Measurements from ENCODE around the gene GADD45GIP1. TPM values are rescaled to one million over a fixed set of nuclear protein-coding genes. Genes with fewer than 3 reads are reported as not detected.
A peak's percentile ranks its signal among the peaks of the same experiment; 100 is the strongest.

The GADD45GIP1 gene
- total RNA-seq, 2 experiments from 2014 or later = 31.2 to 32.6 TPM

DNA sequence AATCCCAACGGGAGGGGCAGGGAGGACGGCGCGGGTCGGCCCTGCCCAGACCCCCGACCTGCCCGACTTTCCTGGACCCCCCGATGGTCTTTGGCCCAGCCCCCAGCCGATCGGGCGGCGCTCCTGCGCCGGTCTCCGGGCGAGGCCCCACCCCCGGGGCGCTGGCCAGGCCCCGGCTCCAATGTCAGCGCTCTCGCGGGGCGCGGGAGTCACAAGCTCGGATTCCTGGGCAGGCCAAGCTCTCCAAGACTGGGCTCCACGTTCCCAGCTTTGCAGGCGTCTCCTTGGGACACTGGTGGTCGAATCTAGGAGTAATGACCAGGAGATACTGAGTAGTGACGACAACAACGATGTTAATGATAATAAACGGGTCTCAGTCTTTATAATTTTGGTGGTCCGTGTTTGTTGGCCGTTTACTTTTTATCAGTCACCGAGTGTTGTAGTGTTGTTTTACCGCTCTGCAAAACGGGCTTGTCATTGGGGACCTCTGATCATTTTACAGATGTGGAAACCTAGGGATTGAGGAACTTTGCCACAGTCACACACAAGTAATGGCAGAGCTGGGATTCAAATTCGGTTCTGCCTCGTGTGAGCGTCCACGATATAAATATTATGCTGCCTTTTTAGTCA lies 10.8 kb downstream of the GADD45GIP1 start:
- H3K9me3 Mint-ChIP-seq = no peaks in the 10 kb centered on the region
- H3K27ac Mint-ChIP-seq = peak overlapping the region; percentile 98
- H3K36me3 Mint-ChIP-seq = peaks cover 76% of the 10 kb centered on the region
- DNase-seq = peak; percentile 69
- ChIA-PET POLR2A (interaction anchor here (0.9 to 3.0 kb wide), 3 partner anchors 10 to 154 kb away, joined by 3 to 17 read pairs (median 3); partner anchors contain the start of genes FARSA, GADD45GIP1 and JUNB), CTCF (interaction anchor here (0.7 to 3.1 kb wide), 4 partner anchors 13 to 61 kb away, joined by 3 to 15 read pairs (median 4); partner anchors contain the start of gene FARSA)
- peak overlapping the region; percentile 85 for H3K4me3 Mint-ChIP-seq
- intact Hi-C loops (cut with micrococcal nuclease) = loop anchor here (1.0 kb wide), 1 partner anchor 8 kb away; the partner anchor contains the start of gene CALR
- peaks cover 1% of the 10 kb centered on the region for H3K27me3 Mint-ChIP-seq
- H3K4me1 Mint-ChIP-seq (ENCODE audit: low read depth) = peaks cover 46% of the 10 kb centered on the region

DNA sequence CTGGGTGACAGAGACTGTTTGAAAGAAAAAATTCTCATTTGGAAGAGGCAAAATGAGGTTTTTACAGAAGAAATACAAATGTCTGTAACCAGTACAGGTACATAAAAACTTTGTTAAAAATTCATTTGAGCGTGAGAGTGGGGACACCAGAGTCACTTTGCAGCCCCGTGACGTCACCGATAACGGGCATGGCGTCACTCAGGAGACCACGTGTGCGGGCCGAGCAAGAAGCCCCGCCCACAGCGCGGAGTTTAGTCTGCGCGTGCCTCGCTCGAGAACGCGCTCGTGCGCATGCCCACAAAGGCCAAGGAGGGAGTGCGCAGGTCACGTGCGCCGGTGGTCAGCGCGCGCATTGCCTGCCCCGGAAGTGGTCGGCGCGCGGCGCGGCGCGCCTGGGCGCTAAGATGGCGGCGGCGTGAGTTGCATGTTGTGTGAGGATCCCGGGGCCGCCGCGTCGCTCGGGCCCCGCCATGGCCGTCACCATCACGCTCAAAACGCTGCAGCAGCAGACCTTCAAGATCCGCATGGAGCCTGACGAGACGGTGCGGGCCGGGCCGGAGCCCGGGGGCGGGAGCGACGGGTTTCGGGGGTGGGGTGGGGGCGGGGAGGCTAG lies 11.4 kb downstream of the GADD45GIP1 start, which contains the start of gene RAD23A:
TSS of gene RAD23A (plus strand) at position 384 of the 613 bp plus-strand sequence. CDS start at position 471, 87 bp downstream.
- Mint-ChIP-seq H3K4me3 (peak within 1 kb of the TSS; percentile 85), H3K9me3 (no peaks in the 10 kb centered on the region), H3K27me3 (peaks cover 1% of the 10 kb centered on the region), H3K4me1 (ENCODE audit: low read depth) (peaks cover 51% of the 10 kb centered on the region), H3K36me3 (peaks cover 75% of the 10 kb centered on the region), H3K27ac (peak within 1 kb of the TSS; percentile 98)
- intact Hi-C loops (cut with micrococcal nuclease) = loop anchor here (1.0 kb wide), 1 partner anchor 7 kb away; the partner anchor contains the start of gene CALR
- CTCF ChIA-PET = interaction anchor here (1.0 kb wide), 2 partner anchors 12 to 60 kb away, joined by 3 to 4 read pairs; partner anchors contain the start of gene FARSA
- peak; percentile 99 for DNase-seq
- POLR2A ChIA-PET = interaction anchor here (0.9 to 3.0 kb wide), 2 partner anchors 10 to 154 kb away, joined by 3 to 17 read pairs; partner anchors contain the start of genes GADD45GIP1 and JUNB

DNA sequence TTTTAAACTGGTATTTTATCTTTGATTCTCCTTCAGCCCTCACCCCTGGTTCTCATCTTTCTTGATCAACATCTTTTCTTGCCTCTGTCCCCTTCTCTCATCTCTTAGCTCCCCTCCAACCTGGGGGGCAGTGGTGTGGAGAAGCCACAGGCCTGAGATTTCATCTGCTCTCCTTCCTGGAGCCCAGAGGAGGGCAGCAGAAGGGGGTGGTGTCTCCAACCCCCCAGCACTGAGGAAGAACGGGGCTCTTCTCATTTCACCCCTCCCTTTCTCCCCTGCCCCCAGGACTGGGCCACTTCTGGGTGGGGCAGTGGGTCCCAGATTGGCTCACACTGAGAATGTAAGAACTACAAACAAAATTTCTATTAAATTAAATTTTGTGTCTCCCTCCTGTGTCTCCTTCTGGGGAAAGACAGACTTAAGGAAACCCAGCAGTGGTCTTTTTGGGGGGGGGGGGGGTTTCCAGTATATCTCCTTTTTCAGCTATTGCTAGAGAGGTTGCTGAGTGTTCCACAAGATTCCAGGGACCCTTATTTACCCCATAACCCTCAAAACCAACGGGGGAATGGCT lies 12.8 kb downstream of the GADD45GIP1 start:
- H3K4me3 Mint-ChIP-seq = no peak overlapping the region
- no peak for DNase-seq
- H3K4me1 Mint-ChIP-seq (ENCODE audit: low read depth) = peaks cover 63% of the 10 kb centered on the region
- H3K9me3 Mint-ChIP-seq = no peaks in the 10 kb centered on the region
- intact Hi-C loops (cut with micrococcal nuclease) = no loop called here
- peaks cover 1% of the 10 kb centered on the region for H3K27me3 Mint-ChIP-seq
- POLR2A ChIA-PET = no interaction called here
- peaks cover 80% of the 10 kb centered on the region for H3K36me3 Mint-ChIP-seq
- H3K27ac Mint-ChIP-seq = peak overlapping the region; percentile 98
- CTCF ChIA-PET = no interaction called here

- ChIA-PET POLR2A (interaction anchor here (1.0 kb wide), 1 partner anchor 10 kb away, joined by 3 read pairs; the partner anchor contains the start of gene FARSA), CTCF (no interaction called here)
- intact Hi-C loops (cut with micrococcal nuclease) = no loop called here
- Mint-ChIP-seq H3K27ac (peak overlapping the region; percentile 66), H3K4me3 (peak overlapping the region; percentile 18), H3K9me3 (no peaks in the 10 kb centered on the region), H3K27me3 (peaks cover 1% of the 10 kb centered on the region), H3K36me3 (peaks cover 86% of the 10 kb centered on the region), H3K4me1 (ENCODE audit: low read depth) (peaks cover 67% of the 10 kb centered on the region)
- no peak for DNase-seq
These were observed 13.5 kb downstream of the GADD45GIP1 start for GRCh38 chr19:12943437-12944044.

DNA sequence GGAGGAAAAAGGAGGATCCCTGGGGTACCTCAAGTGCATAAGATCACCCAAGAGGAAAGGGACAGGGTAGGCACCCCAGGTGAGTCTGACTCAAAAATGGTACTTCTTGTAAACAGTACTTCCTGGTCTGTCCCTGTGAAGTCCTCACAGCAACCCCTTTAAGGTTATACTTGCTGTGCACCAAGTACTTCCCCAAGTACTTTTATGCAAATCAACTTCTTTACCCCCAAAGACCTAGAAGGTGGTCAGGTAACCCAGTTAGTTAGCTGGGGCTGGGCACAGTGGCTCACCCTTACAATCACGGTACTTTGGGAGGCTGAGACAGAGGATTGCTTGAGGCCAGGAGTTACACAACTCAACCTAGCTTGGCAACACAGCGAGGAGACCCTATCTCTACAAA lies 16.1 kb downstream of the GADD45GIP1 start:
- peak overlapping the region; percentile 98 for H3K4me3 Mint-ChIP-seq
- ChIA-PET CTCF (no interaction called here), POLR2A (interaction anchor here (0.6 to 0.7 kb wide), 2 partner anchors 153 to 217 kb away, joined by 4 read pairs; partner anchors contain the start of gene TNPO2)
- no peak for DNase-seq
- intact Hi-C loops (cut with micrococcal nuclease) = no loop called here
- H3K4me1 Mint-ChIP-seq (ENCODE audit: low read depth) = peaks cover 64% of the 10 kb centered on the region
- peaks cover 68% of the 10 kb centered on the region for H3K36me3 Mint-ChIP-seq
- peaks cover 1% of the 10 kb centered on the region for H3K27me3 Mint-ChIP-seq
- peak overlapping the region; percentile 95 for H3K27ac Mint-ChIP-seq
- no peaks in the 10 kb centered on the region for H3K9me3 Mint-ChIP-seq

DNA sequence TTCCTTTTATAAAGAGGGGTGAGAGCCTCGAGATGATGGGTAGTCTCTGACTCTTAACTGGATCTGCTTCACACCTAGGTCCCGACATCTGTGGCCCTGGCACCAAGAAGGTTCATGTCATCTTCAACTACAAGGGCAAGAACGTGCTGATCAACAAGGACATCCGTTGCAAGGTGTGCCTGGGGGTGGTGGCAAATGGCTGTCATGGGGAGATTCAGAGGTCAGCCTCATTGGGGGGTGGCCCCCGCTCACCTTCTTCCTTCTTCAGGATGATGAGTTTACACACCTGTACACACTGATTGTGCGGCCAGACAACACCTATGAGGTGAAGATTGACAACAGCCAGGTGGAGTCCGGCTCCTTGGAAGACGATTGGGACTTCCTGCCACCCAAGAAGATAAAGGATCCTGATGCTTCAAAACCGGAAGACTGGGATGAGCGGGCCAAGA lies 17.0 kb downstream of the GADD45GIP1 start:
- H3K27ac Mint-ChIP-seq = peak overlapping the region; percentile 95
- DNase-seq = no peak
- intact Hi-C loops (cut with micrococcal nuclease) = loop anchor here (1.0 to 5.0 kb wide), 6 partner anchors 17 to 328 kb away; partner anchors contain the start of genes GADD45GIP1, GET3, IER2 and JUNB
- H3K36me3 Mint-ChIP-seq = peaks cover 60% of the 10 kb centered on the region
- H3K27me3 Mint-ChIP-seq = no peaks in the 10 kb centered on the region
- ChIA-PET POLR2A (interaction anchor here (1.0 kb wide), 1 partner anchor 8 kb away, joined by 4 read pairs; no protein-coding TSS in a partner anchor), CTCF (interaction anchor here (1.0 kb wide), 2 partner anchors 25 to 55 kb away, joined by 3 to 10 read pairs; no protein-coding TSS in a partner anchor)
- H3K4me1 Mint-ChIP-seq (ENCODE audit: low read depth) = peaks cover 58% of the 10 kb centered on the region
- no peaks in the 10 kb centered on the region for H3K9me3 Mint-ChIP-seq
- H3K4me3 Mint-ChIP-seq = peak overlapping the region; percentile 98

GRCh38 chr19:12938779-12939601 lies 18.0 kb downstream of the GADD45GIP1 start:
- no peaks in the 10 kb centered on the region for H3K27me3 Mint-ChIP-seq
- DNase-seq = peak; percentile 70
- H3K4me3 Mint-ChIP-seq = peak overlapping the region; percentile 98
- H3K4me1 Mint-ChIP-seq (ENCODE audit: low read depth) = peaks cover 53% of the 10 kb centered on the region
- no peaks in the 10 kb centered on the region for H3K9me3 Mint-ChIP-seq
- peak overlapping the region; percentile 95 for H3K27ac Mint-ChIP-seq
- POLR2A ChIA-PET = interaction anchor here (1.0 to 2.7 kb wide), 2 partner anchors 9 to 54 kb away, joined by 4 to 10 read pairs; no protein-coding TSS in a partner anchor
- peaks cover 53% of the 10 kb centered on the region for H3K36me3 Mint-ChIP-seq
- CTCF ChIA-PET = interaction anchor here (0.7 to 1.0 kb wide), 3 partner anchors 26 to 54 kb away, joined by 3 to 10 read pairs (median 3); no protein-coding TSS in a partner anchor
- intact Hi-C loops (cut with micrococcal nuclease) = loop anchor here (1.0 to 5.0 kb wide), 9 partner anchors 7 to 327 kb away; partner anchors contain the start of genes GADD45GIP1, GCDH, GET3 and IER2

GRCh38 chr19:12937927-12938778 lies 18.9 kb downstream of the GADD45GIP1 start, which contains the start of gene CALR:
Gene CALR (plus strand): TSS chr19:12938609. CDS start chr19:12938680, 71 bp downstream.
- CTCF ChIA-PET = interaction anchor here (0.5 to 1.3 kb wide), 3 partner anchors 27 to 53 kb away, joined by 3 to 6 read pairs (median 6); no protein-coding TSS in a partner anchor
- POLR2A ChIA-PET = interaction anchor here (0.9 to 2.7 kb wide), 6 partner anchors 12 to 242 kb away, joined by 3 to 10 read pairs (median 5); partner anchors contain the start of genes FBXW9 and GCDH
- Mint-ChIP-seq H3K9me3 (no peaks in the 10 kb centered on the region), H3K27me3 (no peaks in the 10 kb centered on the region), H3K27ac (peak within 1 kb of the TSS; percentile 95), H3K4me3 (peak within 1 kb of the TSS; percentile 98), H3K4me1 (ENCODE audit: low read depth) (peaks cover 50% of the 10 kb centered on the region), H3K36me3 (peaks cover 48% of the 10 kb centered on the region)
- intact Hi-C loops (cut with micrococcal nuclease) = loop anchor here (1.0 to 5.0 kb wide), 8 partner anchors 8 to 326 kb away; partner anchors contain the start of genes GCDH, GET3, IER2 and JUNB
- peak; percentile 99 for DNase-seq

DNA sequence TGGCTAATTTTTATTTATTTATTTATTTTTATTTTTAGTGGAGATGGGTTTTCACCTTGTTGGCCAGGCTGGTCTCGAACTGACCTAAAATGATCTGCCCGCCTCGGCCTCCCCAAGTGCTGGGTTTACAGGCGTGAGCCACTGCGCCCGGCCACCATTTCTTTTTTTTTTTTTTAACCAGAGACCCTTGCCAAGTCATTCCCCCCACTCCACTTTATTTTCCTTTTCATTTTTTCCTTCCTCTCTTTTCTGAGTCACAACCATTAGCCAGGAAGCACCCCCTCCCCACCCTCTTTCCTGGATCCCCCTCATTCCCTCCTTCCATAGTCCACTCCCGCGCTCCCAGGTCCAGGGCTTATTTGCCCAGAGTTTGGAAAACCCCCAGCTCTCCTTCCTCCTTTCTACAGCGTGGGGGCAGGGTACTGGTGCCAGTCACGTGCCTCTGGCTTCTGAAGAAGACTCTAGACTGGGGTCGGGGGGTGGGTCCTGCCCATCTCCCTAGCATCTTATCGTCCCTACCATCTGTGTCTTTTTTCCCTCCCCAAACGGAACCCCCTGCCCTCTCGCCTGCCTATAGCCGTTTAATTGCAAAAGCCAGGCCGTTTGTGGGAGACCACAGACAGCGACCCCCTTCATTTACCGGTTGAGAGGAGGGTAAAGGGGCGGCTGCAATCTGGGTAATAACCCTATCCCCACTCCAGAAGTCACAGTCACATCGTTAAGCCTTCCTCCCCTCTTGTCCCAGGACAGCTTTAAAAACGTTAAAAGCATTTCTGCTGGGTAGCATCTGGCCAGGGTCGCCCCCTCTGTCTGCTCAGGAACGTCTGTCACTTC lies 19.7 kb downstream of the GADD45GIP1 start:
- intact Hi-C loops (cut with micrococcal nuclease) = loop anchor here (5.0 kb wide), 4 partner anchors 200 to 325 kb away; partner anchors contain the start of genes GET3, IER2, STX10 and TNPO2
- Mint-ChIP-seq H3K4me1 (ENCODE audit: low read depth) (peaks cover 53% of the 10 kb centered on the region), H3K36me3 (peaks cover 49% of the 10 kb centered on the region), H3K27ac (peak overlapping the region; percentile 95), H3K4me3 (peak overlapping the region; percentile 98), H3K27me3 (no peaks in the 10 kb centered on the region), H3K9me3 (no peaks in the 10 kb centered on the region)
- ChIA-PET POLR2A (interaction anchor here (0.6 to 2.7 kb wide), 7 partner anchors 12 to 1561 kb away, joined by 3 to 10 read pairs (median 5); partner anchors contain the start of genes FBXW9 and GCDH), CTCF (interaction anchor here (0.5 to 1.3 kb wide), 4 partner anchors 28 to 1996 kb away, joined by 3 to 6 read pairs (median 4); no protein-coding TSS in a partner anchor)
- DNase-seq = no peak
